GM12872 (cell line): ENCODE measurements around the gene XPC.

Experiments
- CTCF ChIP-seq: IDR thresholded peaks from 3 replicates; pipeline ENCODE4 v1.5.1; 2011; ENCODE audit warnings: low read depth, mild to moderate bottlenecking, low read length, moderate library complexity; ENCODE audit not compliant: insufficient read depth

Gene XPC

GRCh38 chr3:14141144-14141543 lies 37.3 kb downstream of the XPC start:
- TF ChIP-seq CTCF = no peak

- TF ChIP-seq CTCF = no peak
Measured at GRCh38 chr3:14140668-14141067, 37.7 kb downstream of the XPC start.

DNA sequence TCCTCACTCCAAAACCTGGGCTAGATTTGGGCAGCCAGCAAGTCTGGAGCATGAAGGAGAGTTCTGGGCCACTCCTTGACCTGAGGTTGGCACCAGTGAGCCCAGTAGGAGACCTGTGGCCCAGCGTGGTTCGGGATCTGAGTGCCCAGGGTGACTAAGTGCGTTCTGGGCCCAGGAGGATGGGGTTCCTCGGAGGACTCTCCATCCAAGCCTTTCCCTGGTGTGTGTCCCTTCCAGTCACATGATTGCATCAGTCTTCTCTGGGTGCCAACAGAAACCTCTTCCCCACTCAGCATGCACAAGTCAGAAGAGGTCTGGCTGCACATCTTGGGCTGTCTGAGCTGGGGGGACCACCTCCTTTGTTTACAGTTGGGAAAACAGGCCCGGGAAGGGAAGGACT lies 38.6 kb downstream of the XPC start:
- no peak for TF ChIP-seq CTCF

GRCh38 chr3:14138878-14139655 lies 39.3 kb downstream of the XPC start:
- TF ChIP-seq CTCF = no peak

DNA sequence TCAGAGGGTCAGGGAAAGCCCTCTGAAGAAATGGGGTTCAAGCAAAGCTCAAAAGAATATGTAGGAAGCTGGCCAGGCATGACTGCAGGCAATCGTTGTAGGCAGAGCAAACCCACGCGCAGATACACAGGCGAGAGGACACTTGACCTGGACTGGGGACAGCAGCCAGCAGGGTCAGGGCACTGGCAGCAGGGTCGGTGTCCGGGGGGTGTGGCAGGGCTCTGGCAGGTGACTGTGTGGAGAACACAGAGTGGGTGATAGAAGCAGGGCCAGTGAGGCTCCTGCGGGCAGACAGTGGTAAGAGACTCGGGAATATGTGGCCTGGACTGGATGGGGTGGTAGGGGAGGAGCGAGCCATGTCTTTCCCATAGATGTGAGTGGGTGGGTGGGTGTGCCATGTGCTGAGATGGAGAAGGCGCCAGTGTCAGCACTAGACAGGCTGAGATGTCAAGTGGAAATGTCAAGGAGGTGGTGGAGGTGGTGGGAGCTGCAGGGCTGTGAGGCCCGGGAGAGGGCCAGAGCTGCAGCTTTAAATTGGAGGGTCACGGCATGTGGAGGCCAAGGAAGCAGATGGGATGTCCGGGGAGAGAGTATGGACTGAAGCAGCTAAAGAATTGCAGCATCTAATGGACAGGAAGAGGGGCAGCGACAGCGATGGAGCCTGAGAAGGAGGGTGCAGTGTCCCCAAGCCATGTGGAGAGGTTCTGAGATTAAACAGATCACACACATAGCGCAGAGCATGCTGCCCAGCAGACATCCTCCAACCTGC lies 40.1 kb downstream of the XPC start:
- TF ChIP-seq CTCF = no peak

DNA sequence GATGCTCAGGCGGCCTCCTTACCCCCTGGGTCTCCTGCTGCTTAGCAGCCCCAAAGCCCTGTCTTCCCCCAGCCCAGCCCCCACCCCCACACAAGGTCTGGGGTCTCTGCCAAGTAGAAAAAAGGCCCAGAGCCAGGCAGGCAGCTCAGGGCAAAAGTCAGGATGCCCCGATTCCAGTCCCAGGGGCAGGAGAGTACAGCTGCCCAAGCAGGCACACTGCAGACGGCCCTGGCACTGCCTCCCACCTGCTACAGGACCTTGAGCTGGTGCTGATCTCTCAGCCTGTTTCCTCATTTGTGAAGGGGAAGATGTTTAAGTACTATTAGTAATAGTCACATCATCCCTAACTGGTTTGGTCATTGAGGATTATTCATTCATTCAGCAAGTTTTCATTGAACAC lies 41.0 kb downstream of the XPC start:
- no peak for TF ChIP-seq CTCF

DNA sequence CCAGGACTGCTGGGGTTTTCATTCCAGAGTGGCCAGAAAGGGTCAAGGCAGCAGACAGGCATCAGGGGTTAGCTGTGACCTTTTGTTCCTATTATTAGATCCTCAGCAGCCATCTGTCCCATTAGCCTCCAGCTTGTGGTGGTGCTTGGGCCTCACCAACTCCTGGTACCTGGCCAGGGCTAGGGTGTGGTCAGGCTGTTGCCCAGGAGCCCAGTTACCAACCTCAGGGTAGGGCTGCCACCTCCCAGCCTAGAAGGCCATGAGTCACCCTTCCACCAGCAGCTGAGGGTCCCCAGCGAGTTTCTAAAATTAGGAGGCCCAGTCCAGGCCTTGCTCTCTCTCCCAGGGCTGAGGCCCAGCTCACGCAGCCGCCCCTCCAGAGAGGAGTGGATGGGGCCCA lies 41.4 kb downstream of the XPC start:
- TF ChIP-seq CTCF = no peak
